Measurements from ENCODE around the gene CSPG4.

- no peak for TF ChIP-seq POLR2A (IDR thresholded peaks at IDR 0.05; ENCODE audit: low read depth, low read length)
- TF ChIP-seq CTCF (IDR thresholded peaks at IDR 0.05; ENCODE audit: extremely low read depth in 1 of 2, insufficient read depth in 1 of 2, low read depth in 1 of 2, low read length in 2 of 2) = no peak
Observed at GRCh38 chr15:75725006-75725718, 12.5 kb upstream of the CSPG4 start.
